Endothelial cell (in vitro differentiated cells): ENCODE results near the gene MTMR10. TPM values are rescaled to one million over a fixed set of nuclear protein-coding genes. Genes with fewer than 3 reads are reported as not detected.

ENCODE experiments used
- DNase-seq: peaks from one replicate; pipeline ENCODE4 v3.0.0; 2021; ENCODE audit warnings: low spot score
- H3K27ac Mint-ChIP-seq: one replicate; pipeline ENCODE4 v1.8.0; 2021; ENCODE audit warnings: mixed read lengths, inconsistent platforms; ENCODE audit not compliant: unreplicated experiment
- H3K27me3 Mint-ChIP-seq: one replicate; pipeline ENCODE4 v1.8.0; 2021; ENCODE audit warnings: mild to moderate bottlenecking, moderate library complexity, mixed read lengths, inconsistent platforms; ENCODE audit not compliant: unreplicated experiment
- H3K36me3 Mint-ChIP-seq: one replicate; pipeline ENCODE4 v1.8.0; 2021; ENCODE audit warnings: mild to moderate bottlenecking, low read depth, mixed read lengths, inconsistent platforms; ENCODE audit not compliant: unreplicated experiment
- H3K4me1 Mint-ChIP-seq: one replicate; pipeline ENCODE4 v1.8.0; 2021; ENCODE audit warnings: mild to moderate bottlenecking, mixed read lengths, inconsistent platforms; ENCODE audit not compliant: unreplicated experiment
- H3K4me3 Mint-ChIP-seq: one replicate; pipeline ENCODE4 v1.8.0; 2021; ENCODE audit warnings: mild to moderate bottlenecking, mixed read lengths, inconsistent platforms; ENCODE audit not compliant: unreplicated experiment
- H3K9me3 Mint-ChIP-seq: one replicate; pipeline ENCODE4 v1.8.0; 2021; ENCODE audit warnings: mixed read lengths, inconsistent platforms; ENCODE audit not compliant: unreplicated experiment
- CTCF ChIP-seq: fragments of 200-600 bp; sonication (generic); IDR thresholded peaks from one replicate; pipeline ENCODE4 v1.5.0; 2021; ENCODE audit warnings: antibody characterized with exemption; ENCODE audit not compliant: unreplicated experiment
- total RNA-seq: library from RNA; stranded (reverse); fragmentation: NEBNext Ultra II Directional; extraction: Animal tissue kit (Norgen Biotek cat#: 25700); gene quantifications from one replicate; pipeline ENCODE4 v1.2.1, GENCODE V29; 2021; ENCODE audit not compliant: unreplicated experiment

Gene MTMR10
- total RNA-seq, 1 donor from 2014 or later, result 15.1 TPM

GRCh38 chr15:31014608-31014925 is 23.1 kb upstream of the MTMR10 start:
- TF ChIP-seq CTCF, result no peak

DNA sequence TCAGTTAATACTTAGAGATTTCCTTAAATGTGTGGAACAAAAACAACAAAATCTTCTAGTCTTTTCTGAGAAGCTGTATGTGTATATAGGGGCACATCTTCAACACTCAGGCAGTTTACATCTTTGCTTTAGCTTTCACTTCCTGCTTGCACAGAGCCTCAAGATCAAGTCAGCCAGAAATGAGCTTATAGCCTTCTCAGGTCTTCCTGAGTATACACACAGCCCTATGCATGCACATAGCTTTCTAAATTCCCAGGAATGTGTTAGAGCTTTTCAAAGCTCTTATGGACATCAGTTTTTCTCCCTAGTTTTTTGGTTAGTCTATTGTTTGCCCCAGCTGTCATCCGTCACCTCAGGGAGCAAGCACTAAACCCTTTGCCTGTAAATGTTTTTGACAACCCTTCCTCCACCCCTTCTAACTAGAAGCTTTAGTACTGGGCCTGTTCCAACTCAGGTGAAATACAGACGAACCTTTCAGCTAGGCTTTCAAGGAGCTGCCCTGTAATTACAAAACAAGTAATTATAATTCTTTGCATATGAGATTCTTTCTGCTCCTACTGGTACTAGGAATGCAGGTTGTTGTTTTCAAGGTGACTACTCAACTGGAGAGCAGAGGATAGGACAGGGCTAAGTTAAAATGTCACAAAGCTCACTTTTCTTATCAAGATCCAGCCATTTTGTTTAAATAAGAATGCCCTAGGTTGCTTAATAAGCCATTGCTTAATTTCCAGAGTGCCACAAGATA is 22.6 kb upstream of the MTMR10 start:
- no peaks in the 10 kb centered on the region for H3K9me3 Mint-ChIP-seq
- peaks cover 7% of the 10 kb centered on the region for H3K4me1 Mint-ChIP-seq
- H3K27me3 Mint-ChIP-seq, result no peaks in the 10 kb centered on the region
- H3K36me3 Mint-ChIP-seq, result no peaks in the 10 kb centered on the region
- no peak overlapping the region for H3K4me3 Mint-ChIP-seq
- DNase-seq, result no peak
- no peak overlapping the region for H3K27ac Mint-ChIP-seq
- no peak for TF ChIP-seq CTCF

More at GRCh38 chr15:31014608-31014925, 23.1 kb upstream of the MTMR10 start:
- Mint-ChIP-seq H3K9me3 (no peaks in the 10 kb centered on the region), H3K36me3 (no peaks in the 10 kb centered on the region), H3K4me1 (peaks cover 7% of the 10 kb centered on the region), H3K27ac (no peak overlapping the region), H3K27me3 (no peaks in the 10 kb centered on the region), H3K4me3 (no peak overlapping the region)
- DNase-seq, result no peak

GRCh38 chr15:31012455-31012854 is 21.0 kb upstream of the MTMR10 start:
- Mint-ChIP-seq H3K27me3 (no peaks in the 10 kb centered on the region), H3K9me3 (no peaks in the 10 kb centered on the region), H3K4me1 (peaks cover 7% of the 10 kb centered on the region), H3K36me3 (no peaks in the 10 kb centered on the region), H3K4me3 (no peak overlapping the region), H3K27ac (no peak overlapping the region)
- no peak for DNase-seq
- no peak for TF ChIP-seq CTCF

DNA sequence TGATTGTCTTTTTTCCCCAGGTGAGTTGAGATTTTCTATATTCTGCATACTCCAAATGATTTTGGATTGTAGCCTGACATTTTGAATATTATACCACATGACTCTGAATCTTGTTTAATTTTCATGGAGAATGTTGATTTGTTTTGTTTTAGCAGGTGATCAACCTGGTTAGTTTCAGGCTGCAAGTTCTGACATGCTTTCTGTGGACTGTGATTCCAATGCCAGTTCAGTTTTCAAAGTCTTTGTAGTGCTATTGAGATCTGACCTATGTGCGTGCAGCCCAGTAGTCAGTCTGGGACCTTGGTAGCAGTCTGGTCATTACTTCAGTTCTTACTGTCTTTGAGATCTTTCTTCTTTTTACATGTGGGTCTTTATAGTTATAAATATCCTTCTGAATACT is 18.6 kb upstream of the MTMR10 start:
- Mint-ChIP-seq H3K27ac (no peak overlapping the region), H3K4me1 (peaks cover 7% of the 10 kb centered on the region), H3K27me3 (no peaks in the 10 kb centered on the region), H3K4me3 (no peak overlapping the region), H3K9me3 (no peaks in the 10 kb centered on the region), H3K36me3 (no peaks in the 10 kb centered on the region)
- no peak for TF ChIP-seq CTCF
- DNase-seq, result no peak

- Mint-ChIP-seq H3K27me3 (no peaks in the 10 kb centered on the region), H3K36me3 (no peaks in the 10 kb centered on the region), H3K9me3 (no peaks in the 10 kb centered on the region), H3K27ac (no peak overlapping the region), H3K4me1 (peaks cover 8% of the 10 kb centered on the region), H3K4me3 (no peak overlapping the region)
- no peak for TF ChIP-seq CTCF
- no peak for DNase-seq
Observed at GRCh38 chr15:31005660-31006059, 14.2 kb upstream of the MTMR10 start.
